Astrocyte of the cerebellum (primary cell): ENCODE data around the gene DIRAS3.

ENCODE experiments used
- DNase-seq: peaks from one replicate; pipeline ENCODE4 v3.0.0-alpha.2; 2011; ENCODE audit warnings: low read depth
- H3K4me3 ChIP-seq: 2 replicates; pipeline ENCODE4 v1.5.1; 2011; ENCODE audit warnings: mild to moderate bottlenecking, low read depth, low read length, moderate library complexity
- CTCF ChIP-seq: IDR thresholded peaks from 2 replicates; pipeline ENCODE4 v1.5.1; 2012; ENCODE audit warnings: low read length, low read depth, moderate library complexity, mild to moderate bottlenecking; ENCODE audit errors: missing control alignments
- in situ Hi-C: cut with HindIII; loops from 2 replicates; pipeline ENCODE4 v1.10.0; 2017; ENCODE audit warnings: low sequenced_read_pairs

DIRAS3 gene

GRCh38 chr1:68029444-68029843 is 21.0 kb downstream of the DIRAS3 start:
- no peak overlapping the region for H3K4me3 ChIP-seq
- DNase-seq = no peak
- in situ Hi-C loops = no loop called here
- no peak for TF ChIP-seq CTCF

DNA sequence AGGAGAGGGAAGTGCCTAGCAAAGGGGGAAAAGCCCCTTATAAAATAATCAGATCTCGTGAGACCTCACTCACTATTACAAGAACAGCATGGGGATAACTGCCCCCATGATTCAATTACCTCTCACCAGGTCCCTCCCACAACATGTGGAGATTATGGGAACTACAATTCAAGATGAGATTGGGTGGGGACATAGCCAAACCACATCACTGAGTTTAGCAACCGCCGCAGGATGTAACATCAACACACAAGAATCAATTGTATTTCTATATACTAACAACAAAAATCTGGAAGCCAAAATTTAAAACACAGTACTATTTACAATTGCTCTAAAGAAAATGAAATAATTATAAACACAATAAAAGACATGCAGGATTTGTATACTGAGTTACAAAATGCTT is 21.9 kb downstream of the DIRAS3 start:
- no peak overlapping the region for H3K4me3 ChIP-seq
- in situ Hi-C loops = no loop called here
- no peak for DNase-seq
- no peak for TF ChIP-seq CTCF

DNA sequence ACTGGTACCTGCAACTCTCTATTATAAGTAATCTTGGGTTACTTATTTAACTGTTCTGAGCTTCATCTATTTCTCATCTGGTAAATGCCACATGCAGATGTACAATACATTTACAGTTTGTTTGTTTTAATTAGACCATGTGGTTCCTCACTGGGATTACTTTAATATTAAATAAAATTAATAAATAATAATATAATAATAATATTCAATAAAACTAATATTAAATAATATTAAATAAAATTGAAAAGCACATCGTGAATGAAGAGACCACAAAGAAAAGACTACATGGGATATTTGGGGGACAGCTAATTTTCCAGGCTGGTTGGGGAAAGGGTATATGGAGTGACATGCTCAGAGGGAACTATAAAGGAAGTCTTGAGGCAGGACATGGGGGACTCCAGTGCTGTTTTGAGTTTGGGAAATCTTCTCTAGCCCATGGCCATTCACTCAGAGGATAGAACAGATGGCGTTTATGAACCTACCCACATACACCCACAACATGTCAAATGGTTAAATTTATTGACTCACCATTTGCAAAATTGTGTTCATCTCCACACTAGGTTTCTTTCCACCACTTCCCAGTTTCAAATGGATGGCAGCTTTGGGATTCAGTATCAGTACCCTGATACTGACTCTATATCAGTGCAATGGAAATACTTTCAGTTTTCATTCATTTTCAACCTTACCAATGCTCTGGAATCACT is 25.6 kb downstream of the DIRAS3 start:
- no peak for DNase-seq
- TF ChIP-seq CTCF = no peak

DNA sequence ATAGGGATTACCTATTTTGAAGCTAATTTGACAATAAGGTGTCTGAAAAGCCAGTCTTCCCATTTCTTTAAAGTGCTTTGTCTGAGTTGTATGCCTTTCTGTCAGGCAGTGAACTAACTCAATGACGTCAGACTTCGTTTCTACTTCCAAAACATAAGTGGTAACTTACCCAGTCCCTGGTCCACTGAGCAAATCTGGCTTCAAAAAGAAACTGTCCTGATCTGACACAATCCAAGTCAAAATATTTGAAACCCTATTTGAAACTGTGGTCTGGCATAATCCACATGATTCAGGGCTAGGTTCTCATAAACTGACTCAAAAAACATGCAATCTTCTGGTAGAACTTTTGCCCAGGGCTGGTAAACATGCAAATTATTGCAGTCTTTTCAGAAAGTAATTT is 34.0 kb downstream of the DIRAS3 start:
- TF ChIP-seq CTCF = no peak
- in situ Hi-C loops = no loop called here
- H3K4me3 ChIP-seq = no peak overlapping the region
- DNase-seq = peak; percentile 9

More for the DNA sequence above, 25.6 kb downstream of the DIRAS3 start:
- H3K4me3 ChIP-seq = no peak overlapping the region
- in situ Hi-C loops = no loop called here

DNA sequence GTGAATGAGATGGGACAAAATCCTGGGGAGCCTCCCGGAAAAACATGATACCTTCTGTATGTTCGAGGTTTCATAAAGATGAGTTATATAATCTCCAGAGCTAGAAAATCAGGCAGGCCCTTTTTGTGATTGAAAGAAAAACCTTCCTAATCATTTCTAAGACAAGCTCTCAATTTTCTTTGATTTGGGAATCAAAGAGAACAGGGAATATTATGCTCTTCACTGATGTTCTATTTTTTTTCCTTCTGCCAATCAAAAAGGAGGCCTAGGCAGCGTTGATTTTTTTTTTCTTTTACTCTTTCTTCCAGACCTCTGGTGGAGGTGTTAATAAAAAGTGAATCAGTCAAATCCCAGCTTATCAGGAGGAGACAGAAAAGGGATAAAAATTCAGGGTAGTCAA is 34.5 kb downstream of the DIRAS3 start:
- H3K4me3 ChIP-seq = no peak overlapping the region
- DNase-seq = no peak
- in situ Hi-C loops = no loop called here
- TF ChIP-seq CTCF = no peak

DNA sequence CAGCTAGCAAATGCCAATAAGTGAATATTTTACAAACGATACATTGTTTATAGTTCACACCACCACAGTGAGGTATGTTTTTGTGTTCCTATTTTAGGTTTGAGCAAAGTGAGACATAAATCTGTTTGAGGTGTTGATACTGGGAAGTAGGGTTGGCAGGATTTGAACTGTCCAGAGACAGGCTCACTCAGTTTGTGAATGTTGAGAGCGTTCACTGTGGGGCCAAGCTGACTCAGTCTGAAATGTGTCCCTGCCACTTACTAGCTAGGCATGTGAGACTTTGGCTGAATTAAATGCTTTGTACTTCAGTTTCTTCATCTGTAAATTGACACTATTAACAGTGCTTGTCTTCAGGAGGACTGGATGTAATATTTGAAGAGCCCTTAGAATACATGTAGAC is 35.1 kb downstream of the DIRAS3 start:
- no peak for DNase-seq
- TF ChIP-seq CTCF = no peak
- in situ Hi-C loops = no loop called here
- no peak overlapping the region for H3K4me3 ChIP-seq
